Transverse colon (tissue), 4 donors: Measurements from ENCODE around the gene APC2. TPM values are rescaled to one million over a fixed set of nuclear protein-coding genes. Genes with fewer than 3 reads are reported as not detected.

Experiments used
- DNase-seq: peaks from one replicate; pipeline ENCODE4 v3.0.0-alpha.2; 2019
- H3K27ac ChIP-seq, 4 donors: fragments of 200-600 bp; sonication (generic); 2 replicates each; pipeline ENCODE4 v1.5.1; 2016 to 2018; ENCODE audit warnings: inconsistent platforms in 4 of 4
- H3K27me3 ChIP-seq: fragments of 200-600 bp; sonication (generic); 2 replicates; pipeline ENCODE4 v1.5.1; 2017; ENCODE audit warnings: inconsistent platforms
- H3K36me3 ChIP-seq, 4 donors: fragments of 200-600 bp; sonication (generic); 2 replicates each; pipeline ENCODE4 v1.5.1; 2017 to 2019; ENCODE audit warnings: inconsistent platforms in 4 of 4
- H3K4me1 ChIP-seq, 4 donors: fragments of 200-600 bp; sonication (generic); 2 replicates each; pipeline ENCODE4 v1.5.1; 2017 to 2020; ENCODE audit warnings: inconsistent platforms in 4 of 4
- H3K4me3 ChIP-seq, 4 donors: fragments of 200-600 bp; sonication (generic); 1 replicate in 1 of 4; 2 replicates in 3 of 4; pipeline versions ENCODE4 v1.5.1 to v1.6.1; 2017 to 2019; ENCODE audit warnings: inconsistent platforms in 4 of 4
- H3K9me3 ChIP-seq, 2 donors: fragments of 200-600 bp; sonication (generic); 2 replicates each; pipeline ENCODE4 v1.5.1; 2017 to 2019; ENCODE audit warnings: inconsistent platforms in 2 of 2
- EP300 ChIP-seq: sonication (generic); formaldehyde crosslinking; IDR thresholded peaks from one replicate; pipeline ENCODE4 v1.6.1; 2017; ENCODE audit warnings: antibody characterized with exemption, low read depth
- POLR2A ChIP-seq: fragments of 450-650 bp; IDR thresholded peaks from one replicate; pipeline ENCODE4 v1.6.1; 2016; ENCODE audit warnings: antibody characterized with exemption, mild to moderate bottlenecking, moderate library complexity
- POLR2AphosphoS5 ChIP-seq, 3 donors: sonication (generic); formaldehyde crosslinking; IDR thresholded peaks; one replicate each; pipeline ENCODE4 v1.6.1; 2016; ENCODE audit warnings: antibody characterized with exemption in 3 of 3
- WGBS, 2 donors: methylation state at CpG; one replicate each; pipeline ENCODE4 v1.1.5; 2018; ENCODE audit warnings: low coverage in 1 of 2; 5-methylcytosine and 5-hydroxymethylcytosine counted together
- in situ Hi-C, 4 donors: fragments of 200-750 bp; cut with MboI; loops; one replicate each; pipeline versions ENCODE4 v1.15.0 to v1.15.1; 2017; ENCODE audit warnings: low sequenced_read_pairs in 3 of 4, low pct_ligation_motif_present in 1 of 4, low pct_unique_long_range_greater_than_20kb in 1 of 4
- intact Hi-C: fragments of 100-400 bp; cut with DNase I; formaldehyde crosslinking; loops from one replicate; pipeline ENCODE4 v1.15.1; 2023; ENCODE audit warnings: low total_unique reads
- total RNA-seq, 4 donors: library from RNA; depleted of rRNA; stranded (reverse); fragments of >200 nt; gene quantifications; one replicate each; pipeline ENCODE4 v1.1.0, GENCODE V29; 2016
- TF ChIP-seq, protein P1 (sequence below), 5 experiments: fragments of 200-600 bp in 3 of 5; fragments of 450-650 bp in 2 of 5; sonication (generic) in 3 of 5; IDR thresholded peaks; 1 replicate in 2 of 5; 2 replicates in 3 of 5; pipeline ENCODE4 v1.5.1; 2016 to 2017; ENCODE audit warnings: antibody characterized with exemption in 5 of 5, inconsistent platforms in 3 of 5, mild to moderate bottlenecking in 2 of 5, moderate library complexity in 1 of 5

APC2 gene
- total RNA-seq, 4 donors from 2014 or later: under 0.01 to 6.0 (median 0.36) TPM

DNA sequence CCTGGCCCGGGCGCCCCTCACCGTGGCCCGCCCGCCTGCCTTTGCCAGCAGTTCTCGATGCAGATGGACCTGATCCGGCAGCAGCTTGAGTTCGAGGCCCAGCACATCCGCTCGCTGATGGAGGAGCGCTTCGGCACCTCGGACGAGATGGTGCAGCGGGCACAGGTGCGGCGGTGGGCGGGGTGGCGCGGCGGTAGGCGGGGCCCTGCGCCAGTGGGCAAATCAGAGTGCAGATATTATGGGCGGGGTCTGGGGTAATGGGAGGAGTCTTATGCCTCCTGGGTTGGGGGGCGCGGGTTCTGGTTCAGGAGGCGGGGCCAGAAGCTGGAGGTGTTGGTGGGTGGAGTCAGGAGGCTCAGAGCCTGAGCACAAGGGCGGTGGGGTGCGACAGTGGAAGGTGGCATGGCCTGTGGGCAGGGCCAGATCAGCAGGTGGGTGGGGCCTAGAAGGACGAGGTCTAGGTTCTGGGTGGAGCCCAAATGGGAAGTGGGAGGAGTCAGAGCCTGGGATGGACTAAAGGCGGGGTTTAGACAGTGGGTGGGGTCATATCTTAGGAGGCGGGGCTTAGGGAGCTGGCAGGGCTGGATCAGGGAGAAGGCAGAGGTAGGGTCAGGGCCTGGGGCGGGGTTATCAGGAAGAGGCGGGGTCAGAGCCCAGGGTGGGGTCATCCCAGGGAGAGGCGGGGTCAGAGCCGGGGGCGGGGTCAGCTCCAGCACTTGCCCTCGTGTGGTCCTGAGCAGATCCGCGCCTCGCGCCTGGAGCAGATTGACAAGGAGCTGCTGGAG lies 5.6 kb downstream of the APC2 start:
- no peaks in the 10 kb centered on the region for H3K36me3 ChIP-seq
- in situ Hi-C loops: no loop called here
- H3K4me1 ChIP-seq: peaks cover 4 to 27% (median 20%) of the 10 kb centered on the region in 4 donors
- H3K27me3 ChIP-seq: peaks cover 92% of the 10 kb centered on the region
- WGBS, 2 donors: 4 to 18% methylated on average over 4 to 42 of the region's 42 CpGs
- TF ChIP-seq, protein P1, sequence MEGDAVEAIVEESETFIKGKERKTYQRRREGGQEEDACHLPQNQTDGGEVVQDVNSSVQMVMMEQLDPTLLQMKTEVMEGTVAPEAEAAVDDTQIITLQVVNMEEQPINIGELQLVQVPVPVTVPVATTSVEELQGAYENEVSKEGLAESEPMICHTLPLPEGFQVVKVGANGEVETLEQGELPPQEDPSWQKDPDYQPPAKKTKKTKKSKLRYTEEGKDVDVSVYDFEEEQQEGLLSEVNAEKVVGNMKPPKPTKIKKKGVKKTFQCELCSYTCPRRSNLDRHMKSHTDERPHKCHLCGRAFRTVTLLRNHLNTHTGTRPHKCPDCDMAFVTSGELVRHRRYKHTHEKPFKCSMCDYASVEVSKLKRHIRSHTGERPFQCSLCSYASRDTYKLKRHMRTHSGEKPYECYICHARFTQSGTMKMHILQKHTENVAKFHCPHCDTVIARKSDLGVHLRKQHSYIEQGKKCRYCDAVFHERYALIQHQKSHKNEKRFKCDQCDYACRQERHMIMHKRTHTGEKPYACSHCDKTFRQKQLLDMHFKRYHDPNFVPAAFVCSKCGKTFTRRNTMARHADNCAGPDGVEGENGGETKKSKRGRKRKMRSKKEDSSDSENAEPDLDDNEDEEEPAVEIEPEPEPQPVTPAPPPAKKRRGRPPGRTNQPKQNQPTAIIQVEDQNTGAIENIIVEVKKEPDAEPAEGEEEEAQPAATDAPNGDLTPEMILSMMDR (IDR thresholded peaks at IDR 0.05): no peak
- no peak for TF ChIP-seq POLR2A
- no peak for TF ChIP-seq POLR2AphosphoS5 (IDR thresholded peaks at IDR 0.05)
- TF ChIP-seq EP300: no peak
- intact Hi-C loops: no loop called here
- no peak overlapping the region for H3K4me3 ChIP-seq
- H3K27ac ChIP-seq: no peak overlapping the region
- no peaks in the 10 kb centered on the region for H3K9me3 ChIP-seq
- peak; percentile 83 for DNase-seq

DNA sequence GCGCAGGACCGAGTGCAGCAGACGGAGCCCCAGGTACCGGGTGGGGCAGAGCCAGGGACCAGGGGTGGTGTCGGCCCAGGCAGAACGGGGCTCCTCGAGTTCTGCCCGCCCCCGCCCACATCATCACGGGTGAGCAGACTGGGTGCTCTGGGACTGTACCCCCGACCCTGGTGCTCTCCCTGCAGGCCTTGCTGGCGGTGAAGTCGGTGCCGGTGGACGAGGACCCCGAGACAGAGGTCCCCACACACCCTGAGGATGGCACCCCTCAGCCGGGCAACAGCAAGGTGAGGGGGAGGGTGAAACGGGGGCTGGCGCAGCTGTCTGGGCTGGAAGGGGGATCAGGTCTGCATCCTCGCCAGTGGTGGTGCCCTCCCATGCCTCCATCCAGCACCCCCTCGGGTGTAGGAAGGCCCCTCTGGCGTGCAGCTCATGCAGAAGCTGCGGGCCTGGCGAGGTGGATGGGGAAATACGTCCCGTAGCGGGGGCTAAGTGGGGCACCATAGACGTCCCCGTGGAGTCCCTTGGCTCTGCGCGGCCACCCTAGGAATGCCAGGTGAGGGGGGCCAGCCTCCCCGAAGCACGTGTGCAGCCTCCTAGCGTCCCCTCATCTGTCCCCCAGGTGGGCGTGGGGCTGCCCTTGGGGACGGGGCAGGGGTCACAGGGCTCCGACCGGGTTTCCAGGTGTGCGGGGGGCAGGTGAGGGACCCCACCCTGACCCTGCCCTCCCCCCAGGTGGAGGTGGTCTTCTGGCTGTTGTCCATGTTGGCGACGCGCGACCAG lies 6.4 kb downstream of the APC2 start:
- no peaks in the 10 kb centered on the region for H3K36me3 ChIP-seq
- in situ Hi-C loops (no loop called here), intact Hi-C loops (no loop called here)
- no peak for TF ChIP-seq POLR2A
- TF ChIP-seq EP300: no peak
- no peak for TF ChIP-seq POLR2AphosphoS5 (IDR thresholded peaks at IDR 0.05)
- TF ChIP-seq, protein P1 (IDR thresholded peaks at IDR 0.05): no peak
- no peak for DNase-seq
- no peak overlapping the region for H3K4me3 ChIP-seq
- peaks cover 4 to 27% (median 20%) of the 10 kb centered on the region in 4 donors for H3K4me1 ChIP-seq
- no peaks in the 10 kb centered on the region for H3K9me3 ChIP-seq
- H3K27me3 ChIP-seq: peaks cover 84% of the 10 kb centered on the region
- 23% methylated on average over 34 of the region's 43 CpGs; no CpG with 5 or more reads in 1 of the 2 donors for WGBS, 2 donors
- H3K27ac ChIP-seq: no peak overlapping the region

DNA sequence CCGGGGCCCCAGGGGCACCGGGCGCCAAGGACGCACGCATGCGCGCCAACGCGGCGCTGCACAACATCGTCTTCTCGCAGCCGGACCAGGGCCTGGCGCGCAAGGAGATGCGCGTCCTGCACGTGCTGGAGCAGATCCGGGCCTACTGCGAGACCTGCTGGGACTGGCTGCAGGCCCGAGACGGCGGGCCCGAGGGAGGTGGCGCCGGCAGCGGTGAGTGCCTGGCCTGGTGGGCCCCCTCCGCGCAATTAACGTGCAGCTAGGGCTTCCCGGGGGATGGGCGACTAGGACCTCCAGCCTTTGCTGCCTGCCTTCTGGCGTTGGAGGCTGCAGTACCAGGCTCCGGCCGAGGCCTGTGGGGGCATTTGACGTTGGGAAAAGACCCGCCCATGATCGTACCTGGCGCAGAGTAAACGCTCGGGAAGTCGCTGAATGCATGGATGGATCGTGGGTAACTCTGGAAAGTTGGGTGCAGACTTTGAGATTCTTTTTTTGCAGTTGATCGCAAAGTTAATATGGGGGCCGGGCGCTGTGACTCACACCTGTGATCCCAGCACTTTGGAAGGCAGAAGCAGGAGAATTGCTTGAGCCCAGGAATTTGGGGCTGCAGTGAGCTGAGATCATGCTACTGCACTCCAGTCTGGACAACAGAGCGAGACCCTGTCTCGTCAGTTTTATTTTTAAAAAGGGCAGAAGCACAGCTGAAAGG lies 7.3 kb downstream of the APC2 start:
- intact Hi-C loops: no loop called here

More for the DNA sequence above, 7.3 kb downstream of the APC2 start:
- no peak for DNase-seq
- in situ Hi-C loops: no loop called here
- Histone ChIP-seq H3K27me3 (peaks cover 76% of the 10 kb centered on the region), H3K9me3 (no peaks in the 10 kb centered on the region), H3K4me3 (no peak overlapping the region), H3K36me3 (no peaks in the 10 kb centered on the region), H3K4me1 (peaks cover 4 to 27% (median 20%) of the 10 kb centered on the region in 4 donors), H3K27ac (no peak overlapping the region)
- 22% methylated on average over 42 of the region's 48 CpGs; no CpG with 5 or more reads in 1 of the 2 donors for WGBS, 2 donors
- TF ChIP-seq EP300: no peak
- TF ChIP-seq, protein P1 (IDR thresholded peaks at IDR 0.05): peak in 1 of 5 experiments; percentile 20
- peak; percentile 20 for TF ChIP-seq POLR2A
